Fibroblast of skin of right quadriceps (primary cell): ENCODE results near the gene CHODL.

Experiments used
- DNase-seq: peaks from one replicate; pipeline ENCODE4 v3.0.0-alpha.2; 2013

Gene CHODL

DNA sequence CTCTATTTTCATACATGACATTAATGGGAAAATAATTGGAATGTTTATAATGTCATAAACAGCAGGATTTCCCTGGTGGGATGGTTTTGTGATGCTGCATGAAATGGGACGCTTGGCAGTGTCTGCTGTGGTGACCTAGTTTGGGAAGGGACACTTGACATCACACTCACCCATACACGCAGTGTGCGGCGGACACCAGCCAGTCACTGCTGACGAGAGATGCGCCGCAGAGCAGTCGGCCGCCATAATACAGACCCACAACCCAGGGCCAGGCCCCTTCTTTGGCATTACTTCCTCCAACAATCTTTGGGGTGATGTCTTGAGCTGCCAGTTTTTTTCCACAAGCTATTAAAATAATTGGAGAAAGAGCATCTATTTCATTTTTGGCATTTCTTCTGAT is 49.5 kb downstream of the CHODL start:
- DNase-seq: no peak

DNA sequence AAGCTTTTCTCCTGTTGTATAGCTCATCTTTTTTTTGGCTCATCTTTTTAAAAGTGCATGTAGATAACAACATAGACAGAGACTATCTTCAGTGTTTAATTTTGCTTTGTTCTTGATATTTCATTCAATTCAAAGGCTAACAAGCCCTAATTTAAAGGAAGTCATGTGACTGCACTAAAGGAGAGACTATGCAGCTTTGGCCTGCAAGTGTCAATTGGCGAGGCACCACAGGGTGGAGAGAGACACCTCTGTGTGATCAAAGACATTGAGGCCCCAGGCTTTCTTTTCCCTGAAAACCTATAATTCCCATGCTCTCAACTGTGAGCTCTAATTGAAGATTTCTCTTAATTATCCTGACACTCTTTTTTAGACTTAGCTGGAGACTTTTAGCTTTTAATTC is 53.6 kb downstream of the CHODL start:
- DNase-seq: no peak
